ENCODE results near the gene LETM1.

DNA sequence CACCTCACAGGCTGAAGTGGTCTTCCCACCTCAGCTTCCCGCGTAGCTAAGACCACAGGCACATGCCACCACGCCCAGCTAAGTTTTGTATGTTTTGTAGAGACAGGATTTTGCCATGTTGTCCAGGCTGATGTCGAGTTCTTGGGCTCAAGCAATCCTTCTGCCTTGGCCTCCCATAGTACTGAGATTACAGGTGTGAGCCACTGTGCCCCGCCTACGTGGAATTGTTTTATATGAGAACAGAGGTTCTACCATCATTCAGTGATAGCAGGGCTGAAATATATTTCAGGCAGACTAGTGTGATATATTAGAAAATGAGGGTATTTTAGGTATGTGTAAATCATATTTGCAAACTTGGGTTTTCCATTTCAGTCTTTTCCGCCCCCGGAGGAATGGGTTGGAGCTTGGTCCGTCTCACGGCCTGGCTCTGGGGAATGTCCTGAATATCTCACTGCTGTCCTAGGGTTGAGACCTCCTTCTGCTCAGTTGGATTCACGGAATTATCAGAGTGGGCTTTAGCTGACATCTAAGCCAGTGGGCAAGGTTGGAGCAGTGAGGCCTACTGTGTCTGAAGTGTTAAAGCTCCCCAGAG lies 35.1 kb upstream of the LETM1 start:
- TF ChIP-seq TAF1 (IDR thresholded peaks at IDR 0.05; ENCODE audit: borderline replicate concordance, insufficient read depth, low read length): no peak
- TF ChIP-seq, protein P1, sequence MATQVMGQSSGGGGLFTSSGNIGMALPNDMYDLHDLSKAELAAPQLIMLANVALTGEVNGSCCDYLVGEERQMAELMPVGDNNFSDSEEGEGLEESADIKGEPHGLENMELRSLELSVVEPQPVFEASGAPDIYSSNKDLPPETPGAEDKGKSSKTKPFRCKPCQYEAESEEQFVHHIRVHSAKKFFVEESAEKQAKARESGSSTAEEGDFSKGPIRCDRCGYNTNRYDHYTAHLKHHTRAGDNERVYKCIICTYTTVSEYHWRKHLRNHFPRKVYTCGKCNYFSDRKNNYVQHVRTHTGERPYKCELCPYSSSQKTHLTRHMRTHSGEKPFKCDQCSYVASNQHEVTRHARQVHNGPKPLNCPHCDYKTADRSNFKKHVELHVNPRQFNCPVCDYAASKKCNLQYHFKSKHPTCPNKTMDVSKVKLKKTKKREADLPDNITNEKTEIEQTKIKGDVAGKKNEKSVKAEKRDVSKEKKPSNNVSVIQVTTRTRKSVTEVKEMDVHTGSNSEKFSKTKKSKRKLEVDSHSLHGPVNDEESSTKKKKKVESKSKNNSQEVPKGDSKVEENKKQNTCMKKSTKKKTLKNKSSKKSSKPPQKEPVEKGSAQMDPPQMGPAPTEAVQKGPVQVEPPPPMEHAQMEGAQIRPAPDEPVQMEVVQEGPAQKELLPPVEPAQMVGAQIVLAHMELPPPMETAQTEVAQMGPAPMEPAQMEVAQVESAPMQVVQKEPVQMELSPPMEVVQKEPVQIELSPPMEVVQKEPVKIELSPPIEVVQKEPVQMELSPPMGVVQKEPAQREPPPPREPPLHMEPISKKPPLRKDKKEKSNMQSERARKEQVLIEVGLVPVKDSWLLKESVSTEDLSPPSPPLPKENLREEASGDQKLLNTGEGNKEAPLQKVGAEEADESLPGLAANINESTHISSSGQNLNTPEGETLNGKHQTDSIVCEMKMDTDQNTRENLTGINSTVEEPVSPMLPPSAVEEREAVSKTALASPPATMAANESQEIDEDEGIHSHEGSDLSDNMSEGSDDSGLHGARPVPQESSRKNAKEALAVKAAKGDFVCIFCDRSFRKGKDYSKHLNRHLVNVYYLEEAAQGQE (IDR thresholded peaks at IDR 0.05; ENCODE audit: insufficient read depth in 1 of 2, low read depth in 2 of 2, low read length in 2 of 2): no peak
- no peak for TF ChIP-seq SIN3A (IDR thresholded peaks at IDR 0.05; ENCODE audit: borderline replicate concordance, insufficient read depth, low read length)

All from PFSK-1 (cell line).